Stimulated activated CD4-positive, alpha-beta T cell treated with anti-CD3 and anti-CD28 coated beads, Interleukin-12 subunit alpha, Interleukin-12 subunit beta, amount 100 ng/mL, for 24 hours (primary cell): ENCODE measurements around the gene ENTPD6.
"Not testable (repeated sequence)": the region's sequence is repeated elsewhere in the genome, so short reads cannot be mapped to it uniquely, and the experiment has no call there.

Source experiments
- DNase-seq, 2 experiments: peaks; one replicate each; pipeline ENCODE4 v3.0.0-alpha.2; 2020; ENCODE audit warnings: low read depth in 2 of 2

Gene ENTPD6

DNA sequence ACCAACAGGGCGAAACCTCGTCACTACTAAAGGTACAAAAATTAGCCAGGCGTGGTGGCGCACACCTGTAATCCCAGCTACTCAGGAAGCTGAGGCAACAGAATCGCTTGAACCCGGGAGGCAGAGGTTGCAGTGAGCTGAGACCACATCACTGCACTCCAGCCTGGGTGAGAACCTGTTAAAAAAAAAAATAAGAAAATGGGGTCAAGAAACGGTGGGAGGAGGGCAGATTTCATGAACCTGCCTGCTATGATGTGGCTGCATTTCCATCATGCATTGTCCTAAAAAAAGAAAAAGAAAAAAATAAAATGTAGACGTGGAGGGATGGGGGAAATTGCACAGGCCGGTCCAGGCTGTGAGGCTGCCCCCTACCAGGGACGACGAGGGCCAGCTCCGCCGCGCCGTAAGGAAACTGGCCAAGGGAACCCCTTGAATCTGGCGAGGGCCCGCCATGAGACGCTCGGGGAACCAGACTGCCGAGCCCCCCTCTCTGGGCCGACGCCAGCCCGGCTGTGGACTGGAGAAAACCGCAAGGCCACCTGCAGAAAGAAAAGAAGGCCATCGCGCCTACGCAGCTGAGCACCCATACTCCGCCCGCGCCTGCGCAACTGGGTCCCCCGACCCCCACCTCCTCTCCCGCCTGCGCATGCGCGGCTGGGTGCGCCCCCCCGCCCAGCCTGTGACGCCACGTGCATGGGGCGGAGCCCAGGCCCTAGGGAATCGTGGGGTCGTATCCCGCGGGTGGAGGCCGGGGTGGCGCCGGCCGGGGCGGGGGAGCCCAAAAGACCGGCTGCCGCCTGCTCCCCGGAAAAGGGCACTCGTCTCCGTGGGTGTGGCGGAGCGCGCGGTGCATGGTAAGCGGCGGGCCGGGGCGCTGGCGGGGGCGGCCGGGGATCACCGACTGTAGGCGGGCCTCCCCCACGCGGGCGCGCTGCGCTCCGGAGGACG, at the start of gene ENTPD6:
Gene ENTPD6, plus strand, starts transcription at position 699 of the 948 bp plus-strand sequence. CDS start 10,825 bp downstream, outside the sequence.
- peak; percentile 84 to 88 for DNase-seq

DNA sequence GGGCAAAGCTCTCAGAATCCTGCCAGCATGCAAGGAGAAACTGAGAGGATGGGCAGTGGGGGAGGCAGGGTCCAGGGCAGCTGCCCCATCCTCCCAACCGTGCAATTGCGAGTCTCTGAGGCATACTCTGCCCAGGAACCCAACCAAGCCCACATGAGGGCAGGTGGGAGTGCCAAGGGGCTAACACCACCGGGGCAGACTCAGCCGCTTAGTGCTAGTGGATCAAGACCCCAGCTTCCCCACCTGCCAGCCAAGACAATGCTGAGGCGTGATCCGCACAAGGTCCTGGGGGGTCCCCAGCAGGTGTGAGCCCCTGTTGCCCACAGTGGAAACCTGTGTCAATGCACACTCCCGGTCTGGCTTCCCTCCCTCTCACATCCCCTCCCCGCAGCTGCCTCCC, 48.5 kb upstream of the ENTPD6 start:
- no peak for DNase-seq

DNA sequence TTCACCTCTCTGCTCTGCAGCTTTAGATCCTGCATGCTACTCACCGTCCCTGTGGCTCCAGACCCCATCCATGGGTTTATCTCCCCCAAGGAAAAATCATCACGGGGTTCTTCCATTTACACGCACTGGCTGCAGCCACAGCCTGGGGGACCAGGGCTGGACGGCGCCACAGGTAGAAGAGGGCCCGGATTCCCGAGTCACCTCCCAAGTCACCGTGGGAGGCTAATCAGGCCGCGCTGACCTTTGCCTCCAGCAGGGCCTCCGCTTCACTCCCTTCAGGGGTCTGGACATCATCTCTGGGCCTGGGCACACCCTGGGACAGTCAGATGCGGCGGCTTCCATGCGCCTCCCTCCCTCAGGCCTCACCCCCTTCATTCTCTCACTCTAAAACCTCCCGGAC, 47.8 kb upstream of the ENTPD6 start:
- DNase-seq = no peak

DNA sequence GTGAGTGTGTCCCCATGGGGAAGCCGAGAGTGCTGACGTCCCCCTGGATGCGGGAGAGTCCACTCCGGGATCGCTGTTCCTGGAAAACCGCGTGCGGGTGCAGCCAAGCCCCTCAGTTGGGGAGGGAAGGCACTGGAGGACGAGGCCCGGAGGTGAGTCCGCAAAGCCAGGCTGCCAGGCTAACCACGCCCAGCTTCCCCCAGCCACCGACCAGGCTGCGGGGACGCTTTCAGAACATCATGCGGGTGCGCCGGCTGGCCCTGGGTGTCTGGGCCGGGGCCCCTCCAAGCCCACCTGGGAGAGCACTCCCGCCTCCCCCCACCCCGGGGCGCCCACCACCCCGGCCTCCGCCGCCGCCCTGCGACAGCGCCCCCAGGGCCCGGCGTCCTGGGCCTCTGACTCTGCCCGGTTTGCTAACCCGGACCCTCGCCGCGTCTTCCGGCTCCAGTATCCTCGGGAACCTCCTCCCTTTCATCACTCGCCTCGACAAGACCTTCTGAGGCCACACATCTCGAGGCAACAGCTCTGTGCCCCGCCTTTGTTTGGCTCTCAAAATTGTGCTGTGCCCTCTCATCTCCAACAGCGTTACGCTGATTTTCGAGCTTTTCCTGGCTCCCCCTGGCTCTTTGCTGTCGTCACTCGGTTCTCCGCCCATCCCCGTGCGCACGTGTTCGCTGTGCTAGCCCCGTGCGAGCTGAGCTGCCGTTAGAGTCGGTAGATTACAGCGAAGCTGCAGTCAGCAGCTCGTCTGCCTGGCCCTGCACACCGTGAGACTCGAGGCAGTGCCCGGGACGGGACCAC, 47.1 kb upstream of the ENTPD6 start:
- DNase-seq = peak; percentile 34 to 47

DNA sequence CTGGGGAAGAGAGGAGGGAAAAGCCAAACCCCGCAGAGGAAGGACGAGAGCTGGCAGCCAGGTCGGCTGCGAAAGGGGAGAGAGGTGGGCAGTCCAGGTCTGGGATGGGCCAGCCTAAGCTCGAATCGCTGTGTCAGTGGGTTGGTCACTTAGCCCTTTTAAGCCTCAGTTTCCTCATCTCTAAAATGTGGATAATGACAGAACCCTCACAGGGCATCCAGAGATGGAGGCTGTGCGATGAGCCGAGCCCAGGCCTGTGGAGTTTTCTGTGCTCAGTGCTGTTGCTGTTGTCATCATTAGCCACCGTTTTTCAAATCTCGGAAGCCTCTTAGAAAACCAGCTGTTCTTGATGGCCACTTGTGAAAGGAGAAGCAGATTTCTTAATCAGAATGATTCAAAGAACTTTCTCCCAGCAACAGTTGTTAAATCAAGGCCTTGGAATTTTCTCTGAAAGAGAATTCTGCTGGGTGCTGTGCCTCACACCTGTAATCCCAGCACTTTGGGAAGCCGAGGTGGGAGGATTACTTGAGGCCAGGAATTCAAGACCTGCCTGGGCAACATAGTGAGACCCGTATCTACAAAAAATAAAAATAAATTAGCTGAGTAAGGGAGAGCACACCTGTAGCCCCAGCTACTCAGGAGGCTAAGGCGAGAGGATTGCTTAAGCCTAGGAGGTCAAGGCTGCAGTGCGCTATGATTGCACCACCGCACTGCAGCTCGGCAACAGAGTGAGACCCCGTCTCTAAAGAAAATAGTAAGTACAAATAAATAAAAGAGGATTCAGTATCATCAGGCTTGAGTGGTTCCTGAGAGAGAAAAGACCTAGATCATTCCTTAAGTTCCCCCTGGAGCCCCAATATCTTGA, 46.3 kb upstream of the ENTPD6 start:
- DNase-seq = no peak

DNA sequence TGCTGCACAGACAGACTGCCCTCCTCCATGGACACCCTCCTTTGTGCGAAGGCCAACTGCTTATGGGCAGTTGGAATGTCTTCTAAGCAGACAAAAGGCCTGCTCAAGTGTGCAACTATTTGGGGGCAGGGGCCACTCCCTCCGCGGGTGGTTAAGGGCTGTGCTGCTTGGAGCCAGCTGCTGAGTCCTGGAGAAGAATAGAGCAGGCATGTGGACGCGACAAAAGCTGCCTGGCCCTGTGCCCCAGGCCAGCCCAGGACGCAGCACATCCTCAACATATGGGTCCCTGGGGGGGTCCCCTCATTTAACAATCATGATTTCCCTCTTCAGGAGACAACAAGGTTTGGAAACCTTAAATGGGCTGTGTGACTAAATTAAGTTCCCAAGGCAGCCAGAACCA, 45.5 kb upstream of the ENTPD6 start:
- DNase-seq = no peak

DNA sequence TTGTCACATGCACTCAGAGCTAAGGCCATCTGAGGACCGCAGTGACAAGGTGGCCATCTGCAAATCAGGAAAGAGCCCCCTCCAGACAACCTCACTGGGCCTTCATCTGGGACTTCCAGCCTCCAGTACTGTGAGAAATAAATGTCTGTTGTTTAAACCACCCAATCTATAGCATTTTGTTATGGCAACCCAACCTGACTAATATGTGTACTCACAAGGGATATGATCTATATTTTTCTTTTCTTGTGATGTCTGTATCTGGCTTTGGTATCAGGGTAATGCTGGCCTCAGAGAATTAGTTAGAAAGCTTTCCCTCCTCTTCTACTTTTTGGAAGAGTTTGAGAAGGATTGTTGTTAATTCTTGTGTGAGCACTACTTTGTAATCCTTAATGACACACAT, 37.5 kb upstream of the ENTPD6 start:
- no peak for DNase-seq

DNA sequence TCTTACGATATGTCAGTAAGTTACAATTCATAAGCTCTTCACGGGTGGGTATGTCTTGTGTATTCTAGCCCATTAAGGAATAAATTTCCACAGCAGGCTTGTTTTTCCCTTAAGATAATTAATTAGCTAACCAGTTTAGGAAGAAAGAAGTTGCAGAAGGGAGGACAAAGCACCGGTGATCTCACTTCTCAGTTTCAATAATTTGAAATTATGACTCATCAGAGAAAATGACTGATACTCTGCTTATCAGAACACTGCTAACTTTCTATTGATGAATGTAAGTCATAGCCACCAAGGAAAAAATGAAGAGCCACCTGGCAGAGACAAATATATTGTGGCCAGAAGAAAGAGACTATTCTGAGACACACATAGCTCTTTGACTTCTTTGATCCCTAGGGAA, 35.0 kb upstream of the ENTPD6 start:
- DNase-seq = no peak

DNA sequence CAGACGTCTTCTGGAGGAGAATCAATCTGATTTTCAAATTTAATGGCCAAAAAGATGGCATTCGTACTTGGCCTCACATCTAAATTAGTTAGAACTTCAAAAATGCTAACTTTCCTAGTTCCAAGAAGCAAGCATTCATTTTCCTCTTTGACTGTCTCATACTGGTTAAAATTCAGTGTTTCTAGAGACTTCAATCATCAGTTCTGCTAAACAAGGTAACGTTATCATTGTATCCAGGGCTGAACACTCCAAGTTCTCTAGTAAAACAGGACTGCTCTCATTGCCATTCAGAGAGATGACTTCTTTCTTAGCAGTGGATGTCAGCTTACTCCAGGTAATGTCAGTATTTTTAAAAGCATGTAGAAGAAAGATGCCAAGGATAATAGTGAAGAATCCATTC, 34.6 kb upstream of the ENTPD6 start:
- DNase-seq = no peak

DNA sequence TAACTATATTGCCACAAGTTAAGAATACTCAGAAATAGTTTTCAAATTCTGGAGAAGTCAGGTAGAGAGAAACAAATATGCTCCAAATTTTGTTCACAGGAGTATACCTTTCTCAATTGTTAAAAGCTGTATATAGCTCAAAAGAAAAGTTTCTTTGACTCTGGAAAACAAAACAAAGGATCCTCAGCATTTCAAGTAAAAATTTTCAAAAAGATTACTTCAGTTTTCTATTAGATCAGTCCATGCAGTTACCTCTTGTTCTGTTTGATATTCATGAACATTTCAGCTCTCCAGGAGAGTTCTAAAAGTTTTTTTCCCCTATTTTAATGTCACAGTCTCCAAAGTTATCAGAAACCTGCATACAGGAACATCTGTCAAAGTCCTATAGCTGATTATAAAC, 30.4 kb upstream of the ENTPD6 start:
- DNase-seq = no peak

DNA sequence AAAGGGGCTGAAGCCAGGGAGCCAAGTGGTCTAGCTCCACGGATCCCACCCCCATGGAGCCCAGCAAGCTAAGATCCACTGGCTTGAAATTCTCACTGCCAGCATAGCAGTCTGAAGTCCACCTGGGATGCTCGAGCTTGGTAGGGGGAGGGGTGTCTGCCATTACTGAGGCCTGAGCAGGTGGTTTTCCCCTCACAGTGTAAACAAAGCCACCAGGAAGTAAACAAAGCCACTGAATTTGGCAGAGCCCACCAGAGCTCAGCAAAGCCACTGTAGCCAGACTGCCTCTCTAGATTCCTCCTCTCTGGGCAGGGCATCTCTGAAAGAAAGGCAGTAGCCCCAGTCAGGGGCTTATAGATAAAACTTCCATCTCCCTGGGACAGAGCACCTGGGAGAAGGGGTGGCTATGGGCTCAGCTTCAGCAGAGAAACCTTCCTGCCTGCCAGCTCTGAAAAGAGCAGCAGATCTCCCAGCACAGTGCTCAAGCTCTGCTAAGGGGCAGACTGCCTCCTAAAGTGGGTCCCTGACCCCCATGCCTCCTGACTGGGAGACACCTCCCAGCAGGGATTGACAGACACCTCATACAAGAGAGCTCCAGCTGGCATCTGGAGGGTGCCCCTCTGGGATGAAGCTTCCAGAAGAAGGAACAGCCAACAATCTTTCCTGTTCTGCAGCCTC, 29.3 kb upstream of the ENTPD6 start:
- DNase-seq = not testable (repeated sequence)

DNA sequence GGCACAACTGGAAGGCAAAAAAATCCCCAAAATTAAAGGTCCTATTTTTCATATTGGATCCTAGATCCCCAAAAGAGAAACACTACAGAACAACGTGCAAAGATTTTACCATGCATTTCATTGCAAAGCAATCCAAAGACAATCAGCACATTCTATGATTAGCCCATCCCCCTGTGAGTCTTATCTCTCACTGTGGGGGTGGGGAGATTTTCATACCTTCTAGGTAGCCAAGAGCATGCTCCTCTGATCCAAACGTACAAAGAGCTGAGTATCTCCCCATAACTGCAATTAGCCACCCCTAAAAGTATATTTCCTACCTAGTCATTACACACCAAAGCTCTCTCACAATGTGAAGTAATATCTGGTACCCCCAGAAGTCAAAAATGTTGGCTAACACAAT, 22.2 kb upstream of the ENTPD6 start:
- DNase-seq = no peak

DNA sequence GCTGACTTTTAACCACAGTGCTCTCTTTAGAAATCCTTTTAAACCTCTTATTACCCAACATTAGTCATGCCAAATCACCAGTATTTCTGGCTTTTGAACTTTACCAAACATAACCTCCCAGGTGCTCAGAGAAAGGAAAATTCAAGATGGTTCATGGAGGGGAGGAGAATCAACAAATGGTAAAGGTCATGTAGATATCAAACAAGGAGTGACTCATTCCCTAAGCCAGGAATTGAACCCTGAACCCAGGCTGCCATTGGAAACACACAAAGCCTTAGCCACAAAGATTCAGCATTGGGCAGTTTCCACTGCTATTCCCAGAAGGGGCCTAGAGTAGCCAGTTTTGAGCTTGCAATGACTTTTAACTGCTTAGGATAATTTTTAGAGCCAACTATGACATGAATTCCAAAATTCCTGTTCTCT, 21.6 kb upstream of the ENTPD6 start:
- DNase-seq = no peak

DNA sequence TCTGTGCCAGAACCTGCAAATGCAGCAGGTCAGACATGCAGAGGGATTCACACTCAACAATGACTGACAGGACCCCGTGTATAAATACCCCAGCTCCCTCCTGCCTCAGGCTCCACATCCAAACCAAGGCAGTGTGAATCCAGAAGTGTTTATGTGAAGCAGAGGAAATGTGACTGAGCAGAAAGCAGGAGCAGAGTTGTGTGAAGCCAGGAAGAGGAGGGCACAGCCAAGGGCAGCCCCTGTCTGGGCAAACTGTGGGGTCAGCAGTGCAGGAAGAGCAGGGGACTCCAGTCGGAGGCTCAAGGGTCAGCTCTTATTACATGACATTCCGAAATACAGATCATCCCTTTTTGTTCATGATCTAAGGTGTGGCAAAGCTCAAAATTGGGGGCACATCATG, 19.3 kb upstream of the ENTPD6 start:
- no peak for DNase-seq

DNA sequence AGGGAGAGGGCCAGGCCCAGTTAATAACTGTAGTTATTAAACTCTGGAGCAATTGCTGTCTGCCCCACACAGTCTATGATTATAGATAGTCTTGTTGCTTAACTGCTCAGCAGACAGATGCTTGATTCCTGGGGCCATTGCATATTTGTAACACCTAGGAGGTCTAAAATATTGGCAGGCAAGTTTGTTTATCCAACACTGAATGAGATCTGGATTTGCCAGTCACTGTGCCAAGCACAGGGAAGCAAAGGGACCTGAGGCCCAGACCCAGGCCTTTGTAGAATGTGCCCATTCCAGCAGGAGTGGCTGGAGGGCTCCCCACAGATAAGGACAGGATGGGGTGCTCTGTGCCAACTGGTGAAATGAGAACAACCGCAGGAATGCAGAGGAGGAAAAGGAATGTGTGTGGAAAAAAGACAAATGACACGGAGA, 17.6 kb upstream of the ENTPD6 start:
- no peak for DNase-seq

DNA sequence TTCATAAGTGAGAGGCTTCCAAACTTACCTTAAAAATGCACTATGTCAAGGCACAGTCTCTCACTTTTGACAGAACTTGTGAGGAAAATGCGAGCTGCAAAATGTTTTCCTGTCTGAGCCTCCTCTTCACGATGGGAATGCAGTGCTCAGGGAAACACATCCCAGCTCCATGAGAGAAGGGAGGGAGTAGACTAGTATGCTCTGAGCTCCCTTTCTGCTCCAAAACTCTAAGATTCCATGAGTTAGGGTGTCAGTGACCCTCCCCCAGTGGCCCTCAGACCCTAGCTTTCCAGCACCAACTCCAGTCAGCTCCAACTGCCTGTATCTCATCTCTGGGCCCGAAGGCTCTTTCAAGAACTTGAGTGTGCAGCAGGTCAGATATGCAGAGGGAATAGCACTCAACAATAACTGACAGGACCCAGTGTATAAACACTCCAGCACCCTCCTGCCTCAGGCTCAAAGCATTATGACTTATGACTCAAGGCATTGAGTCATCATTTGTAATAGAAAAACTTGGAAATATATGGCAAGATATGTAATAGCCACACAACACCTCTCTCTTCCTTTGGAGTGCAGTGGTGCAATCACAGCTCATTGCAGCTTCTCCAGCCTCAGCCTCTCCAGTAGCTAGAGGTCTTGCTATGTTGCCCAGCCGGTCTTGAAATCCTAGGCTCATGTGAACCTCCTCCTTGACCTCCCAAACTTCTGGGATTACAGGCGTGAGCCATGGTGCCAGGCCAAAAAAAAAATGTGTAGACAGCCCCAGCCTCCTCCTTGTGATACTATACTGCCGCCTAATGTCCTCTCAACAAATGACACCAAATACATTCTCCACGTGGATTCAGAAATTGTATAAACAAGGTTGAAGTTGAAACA, 16.7 kb upstream of the ENTPD6 start:
- no peak for DNase-seq

DNA sequence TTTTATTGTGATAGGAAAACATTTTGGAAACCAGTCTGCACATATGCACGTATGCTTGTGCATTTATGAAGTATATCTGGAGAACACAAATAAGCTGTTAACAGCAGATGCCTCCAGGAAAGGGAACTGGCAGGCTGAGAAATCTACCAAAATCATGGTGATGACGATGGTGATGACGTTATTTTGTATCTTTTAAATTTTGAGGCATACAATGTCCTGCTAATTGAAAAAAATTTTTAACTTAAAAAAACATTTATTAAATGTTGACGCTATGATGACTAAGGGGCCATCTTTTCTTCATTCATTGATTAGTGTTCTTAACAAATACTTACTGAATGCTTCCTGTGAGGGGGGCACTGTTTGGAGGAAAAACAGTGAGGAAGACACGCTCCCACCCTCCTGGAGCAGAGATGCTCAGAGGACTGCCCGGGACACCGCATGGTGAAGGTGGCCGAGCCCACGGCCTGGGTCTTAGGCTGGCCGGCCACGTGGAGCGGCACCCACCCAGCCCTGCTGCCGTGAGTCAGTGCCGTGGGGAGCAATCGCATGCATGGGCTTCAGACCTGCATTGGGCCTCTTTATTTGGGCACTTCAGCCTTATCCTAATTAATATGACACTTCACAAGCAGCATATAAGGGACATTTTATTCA, 15.9 kb upstream of the ENTPD6 start:
- DNase-seq = no peak

DNA sequence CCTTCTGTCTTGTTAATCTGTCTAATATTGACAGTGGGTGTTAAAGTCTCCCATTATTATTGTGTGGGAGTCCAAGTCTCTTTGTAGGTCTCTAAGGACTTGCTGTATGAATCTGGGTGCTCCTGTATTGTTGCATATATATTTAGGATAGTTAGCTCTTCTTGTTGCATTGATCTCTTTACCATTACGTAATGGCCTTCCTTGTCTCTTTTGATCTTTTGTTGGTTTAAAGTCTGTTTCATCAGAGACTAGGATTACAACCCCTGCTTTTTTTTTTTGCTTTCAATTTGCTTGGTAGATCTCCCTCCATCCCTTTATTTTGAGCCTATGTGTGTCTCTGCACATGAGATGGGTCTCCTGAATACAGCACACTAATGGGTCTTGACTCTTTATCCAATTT, 11.1 kb upstream of the ENTPD6 start:
- not testable (repeated sequence) for DNase-seq

DNA sequence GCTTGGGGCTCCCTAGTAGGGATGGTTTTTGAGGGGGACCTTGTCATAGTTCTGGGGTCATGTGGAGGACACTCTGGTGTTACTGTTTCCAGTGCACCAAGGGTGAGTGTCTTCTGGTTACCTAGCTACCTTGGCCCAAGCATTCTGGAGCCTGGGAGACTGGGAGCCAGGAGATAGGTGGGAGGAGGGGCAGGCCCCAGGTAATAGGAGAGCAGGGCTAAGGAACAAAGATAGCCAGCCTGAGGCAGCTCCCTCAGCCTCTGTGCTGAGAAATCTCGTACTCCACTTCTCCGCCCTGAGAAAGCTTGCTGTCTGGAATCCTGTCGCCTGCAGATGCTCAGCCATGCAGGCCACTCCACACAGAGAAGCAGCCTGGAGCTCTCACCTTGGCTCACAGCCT, 8.3 kb upstream of the ENTPD6 start:
- no peak for DNase-seq

DNA sequence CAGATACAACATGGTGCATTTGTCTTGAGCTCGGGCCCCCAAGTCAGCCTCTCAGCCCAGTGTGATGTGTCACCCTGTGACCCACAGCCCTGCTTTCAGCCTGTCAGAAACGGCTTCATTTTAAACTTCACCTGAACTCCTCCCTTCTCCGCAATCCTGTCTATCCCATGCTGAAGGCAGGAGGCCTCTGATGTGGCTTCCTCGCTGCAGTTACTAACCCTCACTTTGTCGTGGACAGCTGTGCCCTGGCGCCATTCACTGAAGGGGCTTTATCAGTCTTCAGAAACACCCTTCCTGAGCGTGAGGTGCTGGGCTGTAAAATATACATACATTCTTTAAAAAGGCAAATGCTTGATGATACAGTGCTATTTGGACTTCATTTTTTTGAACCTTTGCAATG, 7.9 kb upstream of the ENTPD6 start:
- no peak for DNase-seq
